Heart left ventricle (tissue), 16 donors: ENCODE measurements around the gene B3GALT2. TPM values are rescaled to one million over a fixed set of nuclear protein-coding genes. Genes with fewer than 3 reads are reported as not detected.
"Not testable (repeated sequence)": the region's sequence is repeated elsewhere in the genome, so short reads cannot be mapped to it uniquely, and the experiment has no call there.

Experiments
- ATAC-seq, 4 donors: fragments of 200-7000 bp; cut with Tn5 transposase; one replicate each; pipeline ENCODE4 v1.9.1; 2020 to 2022; ENCODE audit warnings: moderate library complexity in 4 of 4, mild to moderate bottlenecking in 3 of 4, moderate number of reproducible peaks in 1 of 4
- DNase-seq, 5 donors: peaks; one replicate each; pipeline ENCODE4 v3.0.0-alpha.2; 2020
- H3K27ac ChIP-seq, 12 donors: fragments of 200-600 bp; sonication (generic) in 4 of 12; one replicate each; pipeline versions ENCODE4 v1.5.0 to v1.8.0; 2016 to 2022; ENCODE audit warnings: mild to moderate bottlenecking in 2 of 12
- H3K27me3 ChIP-seq, 9 donors: fragments of 200-600 bp; sonication (generic) in 2 of 9; one replicate each; pipeline versions ENCODE4 v1.5.1 to v1.8.0; 2016 to 2022; ENCODE audit warnings: mild to moderate bottlenecking in 3 of 9
- H3K36me3 ChIP-seq, 9 donors: fragments of 200-600 bp; sonication (generic) in 2 of 9; one replicate each; pipeline versions ENCODE4 v1.5.0 to v1.8.0; 2018 to 2022; ENCODE audit warnings: mild to moderate bottlenecking in 2 of 9
- H3K4me1 ChIP-seq, 12 donors: fragments of 200-600 bp; sonication (generic) in 4 of 12; one replicate each; pipeline versions ENCODE4 v1.5.0 to v1.8.0; 2016 to 2022; ENCODE audit warnings: mild to moderate bottlenecking in 3 of 12
- H3K4me3 ChIP-seq, 12 donors: fragments of 200-600 bp; sonication (generic) in 4 of 12; one replicate each; pipeline versions ENCODE4 v1.5.0 to v1.8.0; 2017 to 2022; ENCODE audit warnings: mild to moderate bottlenecking in 9 of 12, moderate library complexity in 4 of 12
- H3K9me3 ChIP-seq, 12 donors: fragments of 200-600 bp; sonication (generic) in 4 of 12; one replicate each; pipeline versions ENCODE4 v1.5.0 to v1.8.0; 2016 to 2022; ENCODE audit warnings: mild to moderate bottlenecking in 1 of 12
- CTCF ChIP-seq, 12 donors: fragments of 200-600 bp; sonication (generic) in 4 of 12; IDR thresholded peaks; one replicate each; pipeline versions ENCODE4 v1.5.0 to v1.8.0; 2018 to 2022; ENCODE audit warnings: antibody characterized with exemption in 12 of 12, mild to moderate bottlenecking in 5 of 12
- POLR2A ChIP-seq, 2 donors: fragments of 450-650 bp; IDR thresholded peaks; one replicate each; pipeline ENCODE4 v1.6.1; 2017; ENCODE audit warnings: antibody characterized with exemption in 2 of 2, mild to moderate bottlenecking in 2 of 2, moderate library complexity in 2 of 2
- WGBS, 4 donors: extraction: QIAGEN DNeasy Blood & Tissue Kit in 2 of 4; methylation state at CpG; one replicate each; pipeline versions ENCODE4 v1.1.5 to v1.1.7; 2013 to 2018; 5-methylcytosine and 5-hydroxymethylcytosine counted together
- intact Hi-C, 10 donors: fragments of 100-400 bp; cut with DNase I; formaldehyde crosslinking; loops; one replicate each; pipeline versions ENCODE4 v1.11.1 to v1.14.2; 2022
- long read RNA-seq, 3 donors: library from polyadenylated mRNA; unstranded; transcript quantifications; one replicate each; pipeline ENCODE4 v2.0.0, GENCODE V29; 2020 to 2021
- polyA plus RNA-seq, 2 donors: library from polyadenylated mRNA; stranded (reverse); fragments of 200-250 nt; gene quantifications; one replicate each; pipeline ENCODE4 v1.2.3, GENCODE V29; 2013
- total RNA-seq, 9 donors: library from RNA; depleted of rRNA in 2 of 9; stranded (reverse); fragments of >200 nt in 2 of 9; fragmentation: NEBNext Ultra II Directional in 3 of 9; extraction: Animal tissue kit (Norgen Biotek cat#: 25700) in 3 of 9; gene quantifications; one replicate each; pipeline versions ENCODE4 v1.1.0 to v1.2.4, GENCODE V29; 2016 to 2023
- donor health status: ischemic (EF 13 %, LVEDD 7.1; RV severe dilation, severe dysfunction).
- donor health status: healthy with polysubstance abuse.
- donor health status: DM: no; HTN: yes; CAD: no.
- donor health status: DM: no; HTN: no; CAD: no.
- donor health status: ischemic (EF 25% LVEDD 6.9; RV normal size, moderate dysfunction).
- donor health status: ischemic (EF 25% LVEDD 5.7; RV mildly dilated, moderate dysfunction).
- donor health status: healthy.
- donor health status: DM: yes; HTN: yes; CAD: no.
- donor health status: ischemic (EF 35%, LVEDD 5.7; RV mildly dilated, moderate dysfunction).
- donor health status: nonischemic (EF 11% LVEDD 7.7; RV severe dilation, severe dysfunction).
- donor health status: DM: yes; HTN: yes; CAD: no.
- donor health status: PGD.
- donor health status: ischemic (EF 29% LVEDD 5.4; RV normal size, mild dysfunction).
- donor health status: nonischemic (EF 23%, LVEDD 6.1; RV moderate dilation, normal function).

The B3GALT2 gene
- 10 to 100 TPM; 22.5 to 67.0 (median 54.5) TPM for total RNA-seq
- 10 to 100 TPM; 14.6 to 39.4 TPM for polyA plus RNA-seq
- long read RNA-seq, donor 1, transcript B3GALT2-201 (2 exons, 3,274 nt) = major isoform, 72 of 76 reads
- long read RNA-seq, donor 1, partial matches to known transcripts = 3 of 76 reads
- long read RNA-seq, donor 1, other reads (novel, unspliced or antisense) = 1 of 76 reads
- long read RNA-seq, donor 2, transcript B3GALT2-201 (2 exons, 3,274 nt) = major isoform, 117 of 124 reads
- long read RNA-seq, donor 2, partial matches to known transcripts = 0 of 124 reads
- long read RNA-seq, donor 2, other reads (novel, unspliced or antisense) = 7 of 124 reads
- long read RNA-seq, donor 3, transcript B3GALT2-201 (2 exons, 3,274 nt) = major isoform, 55 of 61 reads
- long read RNA-seq, donor 3, partial matches to known transcripts = 2 of 61 reads
- long read RNA-seq, donor 3, other reads (novel, unspliced or antisense) = 4 of 61 reads

- DNase-seq (peak in 4 of 5 donors; percentile 46 to 57 (median 51)), ATAC-seq (peak; percentile 50 to 75 (median 72))
- Histone ChIP-seq H3K4me3 (peak within 1 kb of the TSS; percentile 19 to 58 (median 50)), H3K36me3 (no peaks in the 10 kb centered on the region), H3K4me1 (peaks cover 0 to 65% (median 31%) of the 10 kb centered on the region in 12 donors), H3K27me3 (no peaks in the 10 kb centered on the region), H3K9me3 (no peaks in the 10 kb centered on the region), H3K27ac (peak within 1 kb of the TSS; percentile 48 to 78 (median 74))
- 11 to 20% (median 16%) methylated on average over 13 of the region's 13 CpGs for WGBS, 4 donors
- intact Hi-C loops = loop anchor here in 8 of 10 donors (1.0 to 10.0 kb wide), 12 partner anchors 149 to 1109 kb away; no protein-coding TSS in a partner anchor
- TF ChIP-seq CTCF (IDR thresholded peaks at IDR 0.05) (no peak), POLR2A (IDR thresholded peaks at IDR 0.05) (peak in 1 of 2 donors; percentile 57)
Observed at GRCh38 chr1:193185901-193186731, at the start of gene B3GALT2. Gene B3GALT2 (minus strand): TSS chr1:193186613. CDS start chr1:193181562, 5,051 bp downstream.

GRCh38 chr1:193234530-193234929 is 48.1 kb upstream of the B3GALT2 start:
- 30 to 53% (median 42%) methylated on average over 1 of the region's 1 CpG for WGBS, 4 donors
- DNase-seq (no peak), ATAC-seq (no peak)
- TF ChIP-seq CTCF (IDR thresholded peaks at IDR 0.05) (no peak), POLR2A (IDR thresholded peaks at IDR 0.05) (no peak)
- Histone ChIP-seq H3K27me3 (no peaks in the 10 kb centered on the region), H3K36me3 (peaks cover 0 to 48% (median 42%) of the 10 kb centered on the region in 9 donors), H3K4me3 (no peak overlapping the region), H3K27ac (no peak overlapping the region), H3K4me1 (peaks cover 0 to 3% (median 0%) of the 10 kb centered on the region in 12 donors), H3K9me3 (no peaks in the 10 kb centered on the region)
- intact Hi-C loops = no loop called here

- H3K9me3 ChIP-seq, intact Hi-C loops, H3K27ac ChIP-seq, H3K4me3 ChIP-seq, ATAC-seq, H3K4me1 ChIP-seq, DNase-seq, H3K27me3 ChIP-seq: not testable (repeated sequence)
- peaks cover 0 to 26% (median 16%) of the 10 kb centered on the region in 9 donors for H3K36me3 ChIP-seq
Observed at GRCh38 chr1:193231146-193231545, 44.7 kb upstream of the B3GALT2 start.

- intact Hi-C loops = no loop called here
- Histone ChIP-seq H3K9me3 (no peaks in the 10 kb centered on the region), H3K4me1 (no peaks in the 10 kb centered on the region), H3K27me3 (no peaks in the 10 kb centered on the region), H3K27ac (no peak overlapping the region), H3K4me3 (no peak overlapping the region), H3K36me3 (peaks cover 0 to 18% (median 11%) of the 10 kb centered on the region in 9 donors)
- no peak for ATAC-seq
- no peak for TF ChIP-seq POLR2A (IDR thresholded peaks at IDR 0.05)
- no peak for TF ChIP-seq CTCF (IDR thresholded peaks at IDR 0.05)
- 83 to 85% (median 84%) methylated on average over 3 of the region's 3 CpGs for WGBS, 4 donors
- no peak for DNase-seq
Observed at GRCh38 chr1:193229136-193229535, 42.7 kb upstream of the B3GALT2 start.
